Ishikawa (cell line): ENCODE data around the gene ZNF91.

Experiments
- CEBPB ChIP-seq: IDR thresholded peaks from 2 replicates; pipeline ENCODE4 v1.6.1; 2012
- EGR1 ChIP-seq: IDR thresholded peaks from 2 replicates; pipeline ENCODE4 v1.6.1; 2012
- EP300 ChIP-seq: IDR thresholded peaks from 2 replicates; pipeline ENCODE4 v1.6.1; 2012; ENCODE audit warnings: borderline replicate concordance
- NFIC ChIP-seq: IDR thresholded peaks from 2 replicates; pipeline ENCODE4 v1.6.1; 2012
- TEAD4 ChIP-seq: IDR thresholded peaks from 2 replicates; pipeline ENCODE4 v1.6.1; 2012
- TF ChIP-seq, protein P1 (sequence below): IDR thresholded peaks from 2 replicates; pipeline ENCODE4 v1.6.1; 2012; ENCODE audit warnings: low read depth, mild to moderate bottlenecking

DNA sequence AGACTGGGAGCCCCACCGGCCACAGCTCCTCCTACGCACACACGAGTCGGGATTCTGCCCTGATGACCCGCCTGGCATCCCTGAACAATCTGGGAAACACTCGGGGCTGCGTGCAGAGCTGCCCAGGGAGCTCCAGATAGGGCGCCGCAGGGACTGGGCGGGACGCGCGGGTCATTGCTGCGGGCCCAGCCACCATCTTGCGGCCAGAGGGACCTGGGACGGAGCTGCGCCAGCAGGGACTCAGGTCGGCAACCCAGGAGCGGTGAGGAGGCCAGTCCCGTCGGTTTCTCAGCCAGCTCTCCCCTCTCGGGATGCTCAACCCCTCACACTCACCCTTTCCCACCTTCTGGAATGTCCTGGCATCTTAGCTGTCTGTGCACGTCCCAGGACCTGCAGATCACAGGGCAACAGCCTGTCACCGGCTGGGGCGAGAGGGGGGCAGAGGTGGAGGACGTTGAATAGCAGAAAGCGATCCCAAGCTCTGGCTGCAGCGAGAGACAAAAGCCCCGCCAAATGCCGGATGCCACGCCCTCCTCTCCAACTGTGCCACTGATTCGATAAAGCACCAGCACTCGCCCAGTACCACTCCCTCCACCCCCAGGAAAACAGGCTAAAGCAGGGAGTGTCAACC is 20.4 kb upstream of the ZNF91 start:
- TF ChIP-seq CEBPB (no peak), EP300 (no peak), EGR1 (no peak), TEAD4 (no peak), NFIC (no peak)
- TF ChIP-seq, protein P1, sequence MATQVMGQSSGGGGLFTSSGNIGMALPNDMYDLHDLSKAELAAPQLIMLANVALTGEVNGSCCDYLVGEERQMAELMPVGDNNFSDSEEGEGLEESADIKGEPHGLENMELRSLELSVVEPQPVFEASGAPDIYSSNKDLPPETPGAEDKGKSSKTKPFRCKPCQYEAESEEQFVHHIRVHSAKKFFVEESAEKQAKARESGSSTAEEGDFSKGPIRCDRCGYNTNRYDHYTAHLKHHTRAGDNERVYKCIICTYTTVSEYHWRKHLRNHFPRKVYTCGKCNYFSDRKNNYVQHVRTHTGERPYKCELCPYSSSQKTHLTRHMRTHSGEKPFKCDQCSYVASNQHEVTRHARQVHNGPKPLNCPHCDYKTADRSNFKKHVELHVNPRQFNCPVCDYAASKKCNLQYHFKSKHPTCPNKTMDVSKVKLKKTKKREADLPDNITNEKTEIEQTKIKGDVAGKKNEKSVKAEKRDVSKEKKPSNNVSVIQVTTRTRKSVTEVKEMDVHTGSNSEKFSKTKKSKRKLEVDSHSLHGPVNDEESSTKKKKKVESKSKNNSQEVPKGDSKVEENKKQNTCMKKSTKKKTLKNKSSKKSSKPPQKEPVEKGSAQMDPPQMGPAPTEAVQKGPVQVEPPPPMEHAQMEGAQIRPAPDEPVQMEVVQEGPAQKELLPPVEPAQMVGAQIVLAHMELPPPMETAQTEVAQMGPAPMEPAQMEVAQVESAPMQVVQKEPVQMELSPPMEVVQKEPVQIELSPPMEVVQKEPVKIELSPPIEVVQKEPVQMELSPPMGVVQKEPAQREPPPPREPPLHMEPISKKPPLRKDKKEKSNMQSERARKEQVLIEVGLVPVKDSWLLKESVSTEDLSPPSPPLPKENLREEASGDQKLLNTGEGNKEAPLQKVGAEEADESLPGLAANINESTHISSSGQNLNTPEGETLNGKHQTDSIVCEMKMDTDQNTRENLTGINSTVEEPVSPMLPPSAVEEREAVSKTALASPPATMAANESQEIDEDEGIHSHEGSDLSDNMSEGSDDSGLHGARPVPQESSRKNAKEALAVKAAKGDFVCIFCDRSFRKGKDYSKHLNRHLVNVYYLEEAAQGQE: no peak
